ENCODE results near the gene USP40.
A peak's percentile ranks its signal among the peaks of the same experiment; 100 is the strongest.

The USP40 gene

GRCh38 chr2:233551491-233551890 lies 15.1 kb downstream of the USP40 start:
- FAIRE-seq, result no peak

- no peak for FAIRE-seq
Observed at GRCh38 chr2:233546774-233547173, 19.8 kb downstream of the USP40 start.

GRCh38 chr2:233546101-233546500 lies 20.5 kb downstream of the USP40 start:
- no peak for FAIRE-seq

- no peak for FAIRE-seq
Observed at GRCh38 chr2:233544200-233544610, 22.4 kb downstream of the USP40 start.

GRCh38 chr2:233542507-233542906 lies 24.1 kb downstream of the USP40 start:
- no peak for FAIRE-seq

- no peak for FAIRE-seq
Observed at GRCh38 chr2:233538741-233539140, 27.8 kb downstream of the USP40 start.

GRCh38 chr2:233535271-233535670 lies 31.3 kb downstream of the USP40 start:
- FAIRE-seq, result no peak

GRCh38 chr2:233532971-233533370 lies 33.6 kb downstream of the USP40 start:
- FAIRE-seq, result peak; percentile 15

- no peak for FAIRE-seq
Observed at GRCh38 chr2:233531955-233532354, 34.6 kb downstream of the USP40 start.

- no peak for FAIRE-seq
Observed at GRCh38 chr2:233530381-233530780, 36.2 kb downstream of the USP40 start.

- FAIRE-seq, result no peak
Observed at GRCh38 chr2:233528182-233528581, 38.4 kb downstream of the USP40 start.

GRCh38 chr2:233525791-233526190 lies 40.8 kb downstream of the USP40 start:
- no peak for FAIRE-seq

GRCh38 chr2:233519787-233520611 lies 46.6 kb downstream of the USP40 start:
- FAIRE-seq, result peak; percentile 31

GRCh38 chr2:233513953-233514655 lies 52.5 kb downstream of the USP40 start:
- no peak for FAIRE-seq

- FAIRE-seq, result no peak
Observed at GRCh38 chr2:233503947-233504637, 62.5 kb downstream of the USP40 start.

- FAIRE-seq, result no peak
Observed at GRCh38 chr2:233503481-233503880, 63.1 kb downstream of the USP40 start.

GRCh38 chr2:233501198-233502076 lies 65.1 kb downstream of the USP40 start:
- no peak for FAIRE-seq

- FAIRE-seq, result no peak
Observed at GRCh38 chr2:233499928-233500327, 66.7 kb downstream of the USP40 start.

- FAIRE-seq, result no peak
Observed at GRCh38 chr2:233498126-233498525, 68.5 kb downstream of the USP40 start.

- no peak for FAIRE-seq
Observed at GRCh38 chr2:233497692-233498091, 68.9 kb downstream of the USP40 start.

GRCh38 chr2:233495503-233496496 lies 70.8 kb downstream of the USP40 start:
- FAIRE-seq, result no peak
